ENCODE data around the gene EGR1.

Gene EGR1

DNA sequence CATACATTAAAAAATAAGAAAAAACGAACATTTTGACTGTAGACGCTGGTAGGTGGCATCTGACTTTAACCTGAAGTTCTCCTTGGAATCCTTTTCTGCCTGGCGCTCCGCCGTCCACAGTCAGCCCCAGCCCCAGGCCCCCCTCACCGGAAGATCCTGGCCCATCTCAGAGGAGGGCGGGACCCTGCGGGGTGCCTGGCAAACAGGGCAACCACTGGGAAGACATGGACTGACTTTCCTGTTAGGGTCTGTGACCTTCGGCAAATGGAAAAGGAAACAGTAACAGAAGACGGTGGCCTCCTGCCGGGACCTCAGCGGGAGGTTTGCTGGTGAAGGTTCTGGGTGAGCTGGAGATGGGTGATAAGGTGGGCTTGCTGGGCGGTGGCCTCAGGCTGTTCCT is 11.7 kb upstream of the EGR1 start:
- Histone ChIP-seq H3K36me3 (ENCODE audit: control insufficient read depth in 2 of 2, insufficient read depth in 2 of 2, low read length in 2 of 2) (no peaks in the 10 kb centered on the region), H3K27me3 (ENCODE audit: control insufficient read depth in 2 of 2, insufficient read depth in 2 of 2, low read length in 2 of 2) (no peaks in the 10 kb centered on the region), H3K4me3 (ENCODE audit: low read length in 2 of 2) (no peak overlapping the region), H3K4me1 (ENCODE audit: control insufficient read depth in 2 of 2, insufficient read depth in 2 of 2, low read length in 2 of 2) (peaks cover 0 to under 1% of the 10 kb centered on the region in 2 donors), H3K9ac (ENCODE audit: low read depth in 1 of 2, low read length in 2 of 2) (no peak overlapping the region), H3K9me3 (ENCODE audit: control insufficient read depth in 2 of 2, low read length in 2 of 2) (no peaks in the 10 kb centered on the region), H3K27ac (ENCODE audit: low read depth in 2 of 2, low read length in 2 of 2) (no peak overlapping the region)

DNA sequence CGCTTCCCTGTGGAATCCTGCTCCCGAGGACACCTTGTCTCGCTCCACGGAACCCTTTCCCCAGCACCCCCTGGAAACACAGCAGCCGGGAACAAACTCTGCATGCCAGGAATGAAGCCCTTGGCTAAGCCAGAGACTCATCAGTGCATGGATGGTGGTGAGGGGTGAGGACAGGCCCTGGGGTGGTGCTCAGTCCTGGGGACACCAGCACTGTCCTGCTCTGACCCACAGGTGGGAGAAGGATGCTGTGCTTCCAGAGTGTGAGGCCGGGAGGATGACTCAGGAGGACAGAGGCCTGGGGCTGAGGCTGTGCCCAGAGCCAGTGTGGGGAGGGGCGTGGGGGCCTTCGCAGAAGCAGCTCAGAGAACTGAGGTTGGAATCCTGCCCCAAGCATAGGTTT is 11.2 kb upstream of the EGR1 start:
- Histone ChIP-seq H3K27ac (ENCODE audit: low read depth in 2 of 2, low read length in 2 of 2) (no peak overlapping the region), H3K36me3 (ENCODE audit: control insufficient read depth in 2 of 2, insufficient read depth in 2 of 2, low read length in 2 of 2) (no peaks in the 10 kb centered on the region), H3K4me3 (ENCODE audit: low read length in 2 of 2) (no peak overlapping the region), H3K9ac (ENCODE audit: low read depth in 1 of 2, low read length in 2 of 2) (no peak overlapping the region), H3K27me3 (ENCODE audit: control insufficient read depth in 2 of 2, insufficient read depth in 2 of 2, low read length in 2 of 2) (no peaks in the 10 kb centered on the region), H3K4me1 (ENCODE audit: control insufficient read depth in 2 of 2, insufficient read depth in 2 of 2, low read length in 2 of 2) (peaks cover 0 to 6% of the 10 kb centered on the region in 2 donors), H3K9me3 (ENCODE audit: control insufficient read depth in 2 of 2, low read length in 2 of 2) (no peaks in the 10 kb centered on the region)

DNA sequence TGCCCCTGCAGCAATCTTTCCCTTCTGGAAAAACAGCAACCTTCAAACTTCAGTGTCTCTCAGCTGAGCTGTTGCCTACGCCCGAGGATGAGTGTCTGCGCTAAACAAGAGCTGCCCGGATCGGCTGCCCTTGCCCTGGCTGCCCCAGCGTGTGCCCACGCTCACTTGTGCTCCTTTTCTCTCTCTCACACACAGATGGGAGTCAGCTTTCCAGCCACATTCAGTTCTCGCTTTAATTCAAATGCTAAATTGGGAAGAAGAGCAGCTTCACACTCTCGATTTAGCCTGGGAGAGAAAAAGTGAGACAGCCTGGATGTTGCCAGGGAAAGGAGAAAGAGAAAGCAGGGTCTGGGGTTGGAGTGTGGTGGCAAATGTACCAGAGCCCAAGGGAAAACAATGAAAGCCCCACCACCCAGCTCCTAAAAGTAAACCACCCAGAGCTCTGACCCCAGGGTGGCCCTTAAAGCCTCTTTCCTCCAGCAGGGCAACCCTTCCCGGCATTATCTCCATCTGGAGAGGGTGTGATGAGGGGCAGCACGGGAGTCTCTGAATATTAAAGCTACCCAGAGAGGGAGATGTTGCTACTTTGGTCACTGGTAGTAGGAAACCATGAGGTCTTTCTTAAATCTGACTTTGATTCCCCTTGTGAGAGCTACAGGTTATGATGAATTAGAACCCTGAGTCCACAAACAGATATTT is 9.9 kb upstream of the EGR1 start:
- H3K4me3 ChIP-seq (ENCODE audit: low read length in 2 of 2), result no peak overlapping the region
- no peak overlapping the region for H3K27ac ChIP-seq (ENCODE audit: low read depth in 2 of 2, low read length in 2 of 2)
- no peaks in the 10 kb centered on the region for H3K27me3 ChIP-seq (ENCODE audit: control insufficient read depth in 2 of 2, insufficient read depth in 2 of 2, low read length in 2 of 2)
- H3K9ac ChIP-seq (ENCODE audit: low read depth in 1 of 2, low read length in 2 of 2), result no peak overlapping the region
- H3K9me3 ChIP-seq (ENCODE audit: control insufficient read depth in 2 of 2, low read length in 2 of 2), result no peaks in the 10 kb centered on the region
- peaks cover 4 to 11% of the 10 kb centered on the region in 2 donors for H3K4me1 ChIP-seq (ENCODE audit: control insufficient read depth in 2 of 2, insufficient read depth in 2 of 2, low read length in 2 of 2)
- H3K36me3 ChIP-seq (ENCODE audit: control insufficient read depth in 2 of 2, insufficient read depth in 2 of 2, low read length in 2 of 2), result no peaks in the 10 kb centered on the region

DNA sequence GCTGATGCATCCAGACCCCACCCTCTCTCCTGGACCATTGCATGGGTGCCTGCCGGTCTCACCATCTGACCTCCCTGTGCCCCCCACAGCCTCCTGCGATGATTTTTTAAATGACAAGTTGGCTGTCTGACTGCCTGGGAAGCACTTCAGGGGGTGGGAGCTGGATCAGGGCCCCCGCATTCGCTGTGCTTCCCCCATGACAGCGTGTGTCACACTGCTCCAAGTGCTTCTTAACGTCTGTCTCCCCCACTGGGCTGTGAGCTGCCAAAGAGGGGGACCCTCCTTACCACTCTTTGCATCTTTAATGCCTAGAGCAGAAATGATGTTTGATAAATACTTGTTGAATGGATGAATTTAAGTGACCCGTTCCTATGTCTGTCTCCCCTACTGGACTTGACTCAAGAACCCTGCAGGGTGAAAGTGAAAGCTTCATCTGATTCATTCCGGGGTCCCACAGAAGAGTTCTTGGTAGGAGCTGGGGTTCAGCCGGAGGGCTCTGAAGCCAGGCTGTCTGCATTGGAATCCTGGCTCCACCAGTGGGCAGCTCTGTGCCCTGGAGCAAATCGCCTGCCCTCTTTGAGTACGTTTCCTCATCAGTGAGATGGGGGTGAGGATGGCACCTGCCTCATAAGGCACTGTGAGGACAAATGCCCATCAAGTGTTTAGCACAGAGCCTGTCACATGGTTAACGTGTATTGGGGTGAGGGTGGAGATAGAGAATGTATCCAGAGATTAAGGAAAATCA is 7.6 kb upstream of the EGR1 start:
- Histone ChIP-seq H3K27ac (ENCODE audit: low read depth in 2 of 2, low read length in 2 of 2) (no peak overlapping the region), H3K9ac (ENCODE audit: low read depth in 1 of 2, low read length in 2 of 2) (no peak overlapping the region), H3K9me3 (ENCODE audit: control insufficient read depth in 2 of 2, low read length in 2 of 2) (no peaks in the 10 kb centered on the region), H3K4me3 (ENCODE audit: low read length in 2 of 2) (no peak overlapping the region), H3K36me3 (ENCODE audit: control insufficient read depth in 2 of 2, insufficient read depth in 2 of 2, low read length in 2 of 2) (no peaks in the 10 kb centered on the region), H3K4me1 (ENCODE audit: control insufficient read depth in 2 of 2, insufficient read depth in 2 of 2, low read length in 2 of 2) (peaks cover 4 to 11% of the 10 kb centered on the region in 2 donors), H3K27me3 (ENCODE audit: control insufficient read depth in 2 of 2, insufficient read depth in 2 of 2, low read length in 2 of 2) (no peaks in the 10 kb centered on the region)

DNA sequence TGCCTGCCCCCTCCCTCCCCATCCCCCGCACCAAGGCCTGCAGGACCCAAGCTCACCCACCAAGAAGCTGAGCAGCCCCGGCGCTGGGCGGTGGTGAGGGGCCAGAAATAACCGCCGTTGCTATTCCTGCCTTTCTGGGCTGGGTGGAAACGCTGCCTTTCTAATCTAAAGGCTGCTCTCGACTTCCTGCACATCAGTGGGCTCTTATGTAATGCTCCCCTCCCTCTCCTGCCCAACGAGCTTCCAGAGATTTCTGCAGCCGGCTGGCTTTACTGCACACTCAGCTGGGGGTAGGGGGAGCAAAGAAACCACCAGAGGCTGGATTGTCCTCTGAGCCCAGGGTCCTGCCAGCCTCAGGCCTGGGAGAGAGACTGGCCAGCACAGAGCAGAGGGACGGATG is 6.9 kb upstream of the EGR1 start:
- H3K9ac ChIP-seq (ENCODE audit: low read depth in 1 of 2, low read length in 2 of 2), result no peak overlapping the region
- H3K4me1 ChIP-seq (ENCODE audit: control insufficient read depth in 2 of 2, insufficient read depth in 2 of 2, low read length in 2 of 2), result peaks cover 6 to 14% of the 10 kb centered on the region in 2 donors
- no peaks in the 10 kb centered on the region for H3K36me3 ChIP-seq (ENCODE audit: control insufficient read depth in 2 of 2, insufficient read depth in 2 of 2, low read length in 2 of 2)
- H3K27me3 ChIP-seq (ENCODE audit: control insufficient read depth in 2 of 2, insufficient read depth in 2 of 2, low read length in 2 of 2), result no peaks in the 10 kb centered on the region
- H3K27ac ChIP-seq (ENCODE audit: low read depth in 2 of 2, low read length in 2 of 2), result peak overlapping the region in 1 of 2 donors; percentile 32
- no peaks in the 10 kb centered on the region for H3K9me3 ChIP-seq (ENCODE audit: control insufficient read depth in 2 of 2, low read length in 2 of 2)
- H3K4me3 ChIP-seq (ENCODE audit: low read length in 2 of 2), result no peak overlapping the region

DNA sequence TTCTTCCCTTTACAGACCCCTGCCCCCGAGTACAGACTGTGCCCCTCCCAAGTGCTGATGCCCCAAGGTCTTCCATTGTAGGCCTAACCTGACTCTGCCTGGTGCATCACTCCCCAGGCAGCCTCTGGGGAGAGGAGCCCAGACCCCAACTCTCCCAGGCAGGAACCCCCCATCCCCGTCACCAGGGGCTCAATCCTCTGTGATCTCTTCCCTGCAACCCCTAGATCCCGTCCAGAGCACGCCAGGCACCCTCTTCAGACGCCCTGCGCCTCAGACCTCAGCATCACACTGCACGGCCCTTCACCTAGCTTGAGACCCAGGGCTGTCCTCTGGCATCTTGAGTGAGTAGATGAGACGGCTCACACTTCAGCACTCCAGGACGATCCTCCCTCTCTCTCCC is 6.4 kb upstream of the EGR1 start:
- no peaks in the 10 kb centered on the region for H3K9me3 ChIP-seq (ENCODE audit: control insufficient read depth in 2 of 2, low read length in 2 of 2)
- H3K27me3 ChIP-seq (ENCODE audit: control insufficient read depth in 2 of 2, insufficient read depth in 2 of 2, low read length in 2 of 2), result no peaks in the 10 kb centered on the region
- peak overlapping the region in 1 of 2 donors; percentile 32 for H3K27ac ChIP-seq (ENCODE audit: low read depth in 2 of 2, low read length in 2 of 2)
- no peak overlapping the region for H3K4me3 ChIP-seq (ENCODE audit: low read length in 2 of 2)
- H3K36me3 ChIP-seq (ENCODE audit: control insufficient read depth in 2 of 2, insufficient read depth in 2 of 2, low read length in 2 of 2), result no peaks in the 10 kb centered on the region
- no peak overlapping the region for H3K9ac ChIP-seq (ENCODE audit: low read depth in 1 of 2, low read length in 2 of 2)
- peaks cover 10 to 16% of the 10 kb centered on the region in 2 donors for H3K4me1 ChIP-seq (ENCODE audit: control insufficient read depth in 2 of 2, insufficient read depth in 2 of 2, low read length in 2 of 2)

DNA sequence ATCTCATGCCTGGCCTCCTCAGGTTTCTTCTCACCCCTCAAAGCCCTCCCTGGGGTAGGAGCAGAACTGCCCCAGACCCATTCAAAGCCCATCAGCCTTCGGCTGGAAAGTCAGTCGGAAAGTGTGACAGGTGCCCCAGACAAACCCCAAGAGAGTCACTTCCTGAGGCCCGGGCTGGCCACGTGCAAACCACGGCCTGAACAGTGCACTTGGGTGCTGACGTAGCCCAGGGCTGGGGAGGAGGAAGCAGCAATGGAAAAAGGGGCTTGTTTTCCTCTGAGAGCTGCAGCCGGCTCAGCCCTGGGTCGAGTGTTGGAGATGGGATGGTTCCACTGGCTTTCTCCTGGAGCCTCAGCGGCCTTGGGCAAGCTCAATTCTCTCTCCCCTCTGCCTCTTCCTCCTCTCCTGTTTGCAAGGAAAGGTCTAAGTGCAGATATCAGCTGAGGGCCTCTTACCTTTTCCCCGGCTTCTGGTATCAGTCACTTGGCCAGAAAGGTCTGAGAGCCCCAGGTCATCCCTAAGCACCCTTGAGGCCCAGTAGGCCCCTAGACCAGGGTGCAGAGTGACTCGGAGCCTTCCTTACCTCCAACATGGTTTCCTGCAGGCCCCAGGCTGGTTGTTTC is 5.9 kb upstream of the EGR1 start:
- H3K36me3 ChIP-seq (ENCODE audit: control insufficient read depth in 2 of 2, insufficient read depth in 2 of 2, low read length in 2 of 2), result no peaks in the 10 kb centered on the region
- no peaks in the 10 kb centered on the region for H3K9me3 ChIP-seq (ENCODE audit: control insufficient read depth in 2 of 2, low read length in 2 of 2)
- H3K4me1 ChIP-seq (ENCODE audit: control insufficient read depth in 2 of 2, insufficient read depth in 2 of 2, low read length in 2 of 2), result peaks cover 10 to 20% of the 10 kb centered on the region in 2 donors
- H3K27ac ChIP-seq (ENCODE audit: low read depth in 2 of 2, low read length in 2 of 2), result peak overlapping the region in 1 of 2 donors; percentile 50
- no peaks in the 10 kb centered on the region for H3K27me3 ChIP-seq (ENCODE audit: control insufficient read depth in 2 of 2, insufficient read depth in 2 of 2, low read length in 2 of 2)
- H3K4me3 ChIP-seq (ENCODE audit: low read length in 2 of 2), result no peak overlapping the region
- H3K9ac ChIP-seq (ENCODE audit: low read depth in 1 of 2, low read length in 2 of 2), result no peak overlapping the region

DNA sequence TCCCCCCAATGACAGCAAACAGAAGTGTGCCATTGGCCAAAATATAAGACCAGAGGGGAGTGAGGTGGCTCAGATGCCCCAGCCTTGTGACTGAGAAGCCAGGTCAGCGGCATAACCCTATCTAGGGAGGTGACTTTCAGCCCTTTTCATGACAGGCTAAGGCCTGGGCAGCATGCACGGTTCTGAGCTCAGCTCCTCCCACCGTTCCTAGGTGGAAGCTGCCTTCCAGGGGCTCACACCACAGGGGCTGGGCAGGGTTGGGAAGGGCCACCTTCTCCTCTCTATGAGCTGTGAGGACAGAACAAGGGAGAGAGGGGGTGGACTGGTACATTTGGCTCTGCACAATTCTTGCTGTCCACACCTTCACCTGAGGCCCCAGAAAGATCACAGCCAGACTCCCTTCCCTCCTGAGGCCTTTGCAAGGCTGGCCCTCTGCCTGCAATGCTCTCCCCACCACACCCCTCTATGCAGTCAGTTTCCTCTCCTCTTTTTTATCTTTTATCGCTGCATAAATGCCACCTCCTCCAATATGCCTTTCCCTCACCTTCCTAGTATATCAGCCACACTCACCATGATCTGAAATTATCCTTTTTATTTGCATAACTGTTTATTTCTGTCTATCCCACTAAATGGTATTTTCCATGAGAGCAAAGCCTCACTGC is 5.1 kb upstream of the EGR1 start:
- Histone ChIP-seq H3K27me3 (ENCODE audit: control insufficient read depth in 2 of 2, insufficient read depth in 2 of 2, low read length in 2 of 2) (no peaks in the 10 kb centered on the region), H3K36me3 (ENCODE audit: control insufficient read depth in 2 of 2, insufficient read depth in 2 of 2, low read length in 2 of 2) (no peaks in the 10 kb centered on the region), H3K9me3 (ENCODE audit: control insufficient read depth in 2 of 2, low read length in 2 of 2) (no peaks in the 10 kb centered on the region), H3K4me3 (ENCODE audit: low read length in 2 of 2) (no peak overlapping the region), H3K4me1 (ENCODE audit: control insufficient read depth in 2 of 2, insufficient read depth in 2 of 2, low read length in 2 of 2) (peaks cover 10 to 20% of the 10 kb centered on the region in 2 donors), H3K9ac (ENCODE audit: low read depth in 1 of 2, low read length in 2 of 2) (no peak overlapping the region), H3K27ac (ENCODE audit: low read depth in 2 of 2, low read length in 2 of 2) (peak overlapping the region in 1 of 2 donors; percentile 50)

DNA sequence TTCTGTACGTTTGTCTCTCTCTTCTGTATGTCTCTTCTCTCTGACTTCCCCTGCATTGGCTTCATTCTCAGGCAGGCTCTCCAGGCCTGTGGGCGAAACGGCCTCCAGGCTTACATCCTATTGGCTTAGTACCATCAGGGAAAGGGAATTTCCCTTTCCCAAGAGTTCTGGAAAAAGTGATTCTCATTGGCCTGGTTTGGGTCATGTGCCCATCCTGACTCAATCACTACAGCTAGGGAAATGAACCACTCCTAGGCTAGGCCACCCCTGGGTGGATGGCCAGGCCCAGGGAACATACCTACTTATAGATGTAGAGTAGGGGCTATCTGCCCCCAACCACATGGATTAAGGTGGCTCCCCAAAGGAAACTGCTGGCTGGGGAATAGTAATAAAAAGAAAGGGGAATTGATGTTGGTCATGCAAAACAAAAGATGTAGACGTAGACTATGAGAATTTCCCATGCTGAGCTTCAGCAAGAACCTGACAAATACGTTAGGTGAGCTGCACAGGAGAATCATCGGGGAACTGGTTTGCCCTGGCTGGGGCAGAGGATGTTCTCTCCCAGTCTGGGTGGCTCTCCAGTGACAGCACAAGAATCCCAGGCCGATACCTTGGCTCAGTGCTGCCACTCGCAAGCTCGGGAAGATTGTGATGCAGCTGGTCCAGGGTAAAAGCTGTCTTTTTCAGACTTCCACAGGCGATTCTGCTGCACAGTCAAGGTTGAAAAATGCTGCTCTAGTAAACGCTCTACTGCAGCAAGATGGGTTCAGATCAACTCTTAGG is 3.7 kb upstream of the EGR1 start:
- H3K36me3 ChIP-seq (ENCODE audit: control insufficient read depth in 2 of 2, insufficient read depth in 2 of 2, low read length in 2 of 2), result no peaks in the 10 kb centered on the region
- H3K9me3 ChIP-seq (ENCODE audit: control insufficient read depth in 2 of 2, low read length in 2 of 2), result no peaks in the 10 kb centered on the region
- H3K27me3 ChIP-seq (ENCODE audit: control insufficient read depth in 2 of 2, insufficient read depth in 2 of 2, low read length in 2 of 2), result no peaks in the 10 kb centered on the region
- no peak overlapping the region for H3K27ac ChIP-seq (ENCODE audit: low read depth in 2 of 2, low read length in 2 of 2)
- H3K9ac ChIP-seq (ENCODE audit: low read depth in 1 of 2, low read length in 2 of 2), result no peak overlapping the region
- H3K4me1 ChIP-seq (ENCODE audit: control insufficient read depth in 2 of 2, insufficient read depth in 2 of 2, low read length in 2 of 2), result peaks cover 19 to 30% of the 10 kb centered on the region in 2 donors
- no peak overlapping the region for H3K4me3 ChIP-seq (ENCODE audit: low read length in 2 of 2)

Measured in mucosa of rectum (tissue), 2 donors.